ENCODE results near the gene PLA2G5. TPM values are rescaled to one million over a fixed set of nuclear protein-coding genes. Genes with fewer than 3 reads are reported as not detected.

PLA2G5 gene
- total and polyA plus RNA-seq, 2 of the 8 experiments (the other 6 are each of a cell fraction or from before 2014, with no cell fraction given) = 0.05 TPM; not detected in 1

GRCh38 chr1:20126041-20126805 lies 56.2 kb downstream of the PLA2G5 start:
- WGBS, 2 experiments (ENCODE audit: extremely low coverage in 1 of 2, insufficient coverage in 1 of 2, insufficient read length in 1 of 2, insufficient replicate concordance in 2 of 2, low coverage in 1 of 2, low lambda C conversion rate in 2 of 2, missing lambda C conversion rate in 1 of 2) = 87% methylated on average over 9 of the region's 9 CpGs; no CpG with 5 or more reads in 1 of the 2 experiments
- POLR2A ChIA-PET (ENCODE audit: partially characterized antibody) = no interaction called here
- H3K23ac ChIP-seq (ENCODE audit: insufficient read length) = no peak overlapping the region
- H3K4me2 ChIP-seq (ENCODE audit: insufficient read depth in 1 of 2, low read depth in 2 of 2, low read length in 2 of 2) = no peak overlapping the region
- no peak overlapping the region for H4K8ac ChIP-seq (ENCODE audit: extremely low read depth, insufficient read depth, low read length)
- no peaks in the 10 kb centered on the region for H3K36me3 ChIP-seq (ENCODE audit: control insufficient read depth in 2 of 4, insufficient read depth in 4 of 4, low read length in 3 of 4)
- no peak overlapping the region for H2BK5ac ChIP-seq (ENCODE audit: low read depth, low read length)
- no peak overlapping the region for H2AK5ac ChIP-seq (ENCODE audit: low read depth, low read length)
- peaks cover 0 to 3% of the 10 kb centered on the region in 2 experiments; a peak in 2 of 4 replicates for H3K9me3 ChIP-seq (ENCODE audit: insufficient read depth in 2 of 2, low read depth in 1 of 2, low read length in 1 of 2)
- no peak overlapping the region for H3K4ac ChIP-seq (replicated peaks; ENCODE audit: insufficient read length, low read depth, low read length)
- no peaks in the 10 kb centered on the region for H3K27me3 ChIP-seq (replicated peaks in 1 of 4; ENCODE audit: control insufficient read depth in 3 of 4, extremely low read depth in 1 of 4, insufficient read depth in 3 of 4, low read length in 3 of 4)
- no peak overlapping the region for H2BK12ac ChIP-seq (ENCODE audit: low read depth, low read length)
- no peak overlapping the region for H2BK120ac ChIP-seq (replicated peaks; ENCODE audit: low read depth, low read length)
- no peaks in the 10 kb centered on the region for H3K79me2 ChIP-seq (ENCODE audit: control insufficient read depth in 1 of 2, insufficient read depth in 2 of 2, low read length in 2 of 2)
- TF ChIP-seq RNF2 (IDR thresholded peaks at IDR 0.05; ENCODE audit: borderline replicate concordance, low read depth, low read length, missing control alignments, poor library complexity, severe bottlenecking) (no peak), POLR2A (IDR thresholded peaks at IDR 0.05; ENCODE audit: control extremely low read depth in 1 of 2, low read depth in 2 of 2, low read length in 2 of 2) (no peak), ZNF274 (IDR thresholded peaks at IDR 0.05; ENCODE audit: borderline replicate concordance, extremely low read depth, low read length) (no peak), HDAC6 (IDR thresholded peaks at IDR 0.05; ENCODE audit: low read depth, low read length) (no peak), CREB1 (IDR thresholded peaks at IDR 0.05) (no peak), ASH2L (IDR thresholded peaks at IDR 0.05; ENCODE audit: low read length) (no peak), CEBPB (IDR thresholded peaks at IDR 0.05; ENCODE audit: low read depth, low read length) (no peak), CBX5 (IDR thresholded peaks at IDR 0.05; ENCODE audit: low read depth, low read length) (no peak)
- CTCF ChIA-PET (ENCODE audit: partially characterized antibody) = interaction anchor here (0.6 to 4.1 kb wide), 6 partner anchors 11 to 133 kb away, joined by 3 to 23 read pairs (median 4); no protein-coding TSS in a partner anchor
- no peak overlapping the region for H3K4me3 ChIP-seq (ENCODE audit: extremely low read depth in 1 of 4, insufficient read depth in 2 of 4, low read depth in 3 of 4, low read length in 4 of 4)
- H3K18ac ChIP-seq (ENCODE audit: extremely low read depth, low read length) = no peak overlapping the region
- no peak overlapping the region for H2AFZ ChIP-seq (ENCODE audit: low read length)
- no peak overlapping the region; the same call in 1 of the 2 replicates for H2BK15ac ChIP-seq (ENCODE audit: low read length)
- H3K4me1 ChIP-seq (replicated peaks in 1 of 4; ENCODE audit: control insufficient read depth in 3 of 4, insufficient read depth in 4 of 4, low read length in 3 of 4) = no peaks in the 10 kb centered on the region
- H3K79me1 ChIP-seq (ENCODE audit: low read depth, low read length) = no peaks in the 10 kb centered on the region
- H3K14ac ChIP-seq (ENCODE audit: insufficient read length) = no peak overlapping the region
- no peak overlapping the region for H3K27ac ChIP-seq (ENCODE audit: low read depth, low read length)
- H3K9ac ChIP-seq (replicated peaks in 1 of 4; ENCODE audit: extremely low read depth in 1 of 4, low read depth in 3 of 4, low read length in 3 of 4) = no peak overlapping the region
- FAIRE-seq = no peak
- H3K56ac ChIP-seq (replicated peaks; ENCODE audit: insufficient read length, low read depth, low read length) = no peak overlapping the region
- no peak for DNase-seq (ENCODE audit: low read depth in 1 of 2, low spot score in 2 of 2)
- no peak overlapping the region for H2BK20ac ChIP-seq (ENCODE audit: low read length)
- no peaks in the 10 kb centered on the region for H4K20me1 ChIP-seq (replicated peaks in 1 of 2; ENCODE audit: control insufficient read depth in 1 of 2, insufficient read depth in 2 of 2, low read length in 2 of 2)
- H3K23me2 ChIP-seq (ENCODE audit: low read depth, low read length) = peaks cover under 1% of the 10 kb centered on the region; the same call in 1 of the 2 replicates
- no peak overlapping the region for H4K5ac ChIP-seq (ENCODE audit: insufficient read length, low read depth, low read length)
- no peak overlapping the region for H4K91ac ChIP-seq (replicated peaks; ENCODE audit: insufficient read length, low read length)
